Measurements from ENCODE around the gene DPYSL4.

- TF ChIP-seq CTCF (IDR thresholded peaks at IDR 0.05; ENCODE audit: poor library complexity) = no peak
- TF ChIP-seq EZH2 (IDR thresholded peaks at IDR 0.05; ENCODE audit: borderline replicate concordance) = no peak
These were observed 21.2 kb upstream of the DPYSL4 start for GRCh38 chr10:132165416-132165980.

All from hepatocyte (in vitro differentiated cells).